ENCODE data around the gene KLF6. TPM values are rescaled to one million over a fixed set of nuclear protein-coding genes. Genes with fewer than 3 reads are reported as not detected.

The KLF6 gene
- total and polyA plus RNA-seq, 2 donors (not counting 3 experiments of a cell fraction or from before 2014, with no cell fraction given), result 183 to 307 TPM

- DNase-seq (ENCODE audit: low read depth, low spot score) (no peak), FAIRE-seq (peak; percentile 65)
- no peak overlapping the region for H3K27ac ChIP-seq (ENCODE audit: insufficient read depth, low read depth, low read length)
- intact Hi-C loops (cut with micrococcal nuclease), result no loop called here
- no peaks in the 10 kb centered on the region for H3K36me3 ChIP-seq (ENCODE audit: control insufficient read depth in 2 of 2, extremely low read depth in 1 of 2, insufficient read depth in 2 of 2, low read length in 2 of 2)
- no peaks in the 10 kb centered on the region for H3K9me3 ChIP-seq (replicated peaks; ENCODE audit: control insufficient read depth, insufficient read depth, low read length)
- POLR2A ChIA-PET, result no interaction called here
- no peaks in the 10 kb centered on the region for H4K20me1 ChIP-seq (replicated peaks; ENCODE audit: control insufficient read depth, extremely low read depth, insufficient read depth, low read length)
- CTCF ChIA-PET, result interaction anchor here (1.2 kb wide), 1 partner anchor 560 kb away, joined by 4 read pairs; no protein-coding TSS in a partner anchor
- H2AFZ ChIP-seq (ENCODE audit: low read depth, low read length), result no peak overlapping the region
- H3K4me2 ChIP-seq (ENCODE audit: insufficient read depth, low read length), result no peak overlapping the region
- no TSS peak for BruUV-seq (replicated peaks)
- H3K4me1 ChIP-seq (ENCODE audit: control insufficient read depth, extremely low read depth, insufficient read depth, low read length), result peaks cover 24% of the 10 kb centered on the region
- dilution Hi-C loops (cut with MboI; ENCODE audit: extremely low pct_ligation_motif_present, low sequenced_read_pairs), result no loop called here
- H3K9me1 ChIP-seq (replicated peaks; ENCODE audit: control insufficient read depth, extremely low read depth, insufficient read depth, low read length), result no peaks in the 10 kb centered on the region
- no peaks in the 10 kb centered on the region for H3K27me3 ChIP-seq (ENCODE audit: control insufficient read depth in 2 of 2, insufficient read depth in 2 of 2, low read length in 2 of 2)
- H3K9ac ChIP-seq (replicated peaks; ENCODE audit: extremely low read depth, insufficient read depth, low read length), result no peak overlapping the region
- no peak overlapping the region for H3K4me3 ChIP-seq (replicated peaks in 1 of 3; ENCODE audit: insufficient read depth in 1 of 3, low read depth in 1 of 3, low read length in 3 of 3)
- H3K79me2 ChIP-seq (ENCODE audit: control insufficient read depth, insufficient read depth, low read length), result no peaks in the 10 kb centered on the region
- TF ChIP-seq POLR2AphosphoS5 (IDR thresholded peaks at IDR 0.05; ENCODE audit: insufficient read depth, low read depth, low read length) (no peak), GATA2 (IDR thresholded peaks at IDR 0.05; ENCODE audit: insufficient read depth, insufficient read length, low read depth, low read length) (no peak), CTCF (IDR thresholded peaks at IDR 0.05; ENCODE audit: extremely low read depth in 1 of 2, insufficient read depth in 1 of 2, low read depth in 1 of 2, low read length in 2 of 2) (no peak), MYC (IDR thresholded peaks at IDR 0.05; ENCODE audit: low read depth, low read length) (no peak), JUN (IDR thresholded peaks at IDR 0.05; ENCODE audit: borderline replicate concordance, insufficient read depth, insufficient read length, low read depth) (peak; percentile 26)
These were observed 27.1 kb downstream of the KLF6 start for GRCh38 chr10:3757638-3758490.

Data from endothelial cell of umbilical vein (primary cell).